CD4-positive, alpha-beta T cell (primary cell): Measurements from ENCODE around the gene PNPO. TPM values are rescaled to one million over a fixed set of nuclear protein-coding genes. Genes with fewer than 3 reads are reported as not detected.

ENCODE experiments used
- ATAC-seq: fragments of 200-7000 bp; cut with Tn5 transposase; one replicate; pipeline ENCODE4 v1.10.0; 2022; ENCODE audit warnings: mild to moderate bottlenecking; ENCODE audit not compliant: poor library complexity
- CTCF ChIA-PET: fragments of 350-600 bp; sonication (Branson Sonifier 250); formaldehyde crosslinking; loops from one replicate; lab custom pipeline; 2021; ENCODE audit warnings: antibody characterized with exemption, inconsistent platforms; lab: Charles Lee
- POLR2A ChIA-PET: fragments of 350-600 bp; sonication (Branson Sonifier 250); formaldehyde crosslinking; loops from one replicate; lab custom pipeline; 2021; ENCODE audit warnings: antibody characterized with exemption, inconsistent platforms; lab: Charles Lee
- DNase-seq, 14 experiments: peaks; one replicate each; pipeline ENCODE4 v3.0.0-alpha.2; 2013 to 2020; ENCODE audit warnings: mixed read lengths in 2 of 14
- H3K27ac ChIP-seq, 2 donors: one replicate each; pipeline versions ENCODE4 v1.5.1 to v1.7.0; 2013; ENCODE audit warnings: low read length in 2 of 2, low read depth in 1 of 2, mild to moderate bottlenecking in 1 of 2
- H3K27me3 ChIP-seq, 2 experiments: 1 replicate in 1 of 2; 2 replicates in 1 of 2; pipeline versions ENCODE4 v1.6.1 to v1.7.0; 2013; ENCODE audit warnings: low read length in 2 of 2, control low read depth in 1 of 2, mild to moderate bottlenecking in 1 of 2, moderate library complexity in 1 of 2; ENCODE audit not compliant: insufficient read depth in 2 of 2, control insufficient read depth in 1 of 2
- H3K36me3 ChIP-seq: one replicate; pipeline ENCODE4 v1.6.1; 2013; ENCODE audit warnings: low read length, control low read depth; ENCODE audit not compliant: insufficient read depth
- H3K4me1 ChIP-seq: one replicate; pipeline ENCODE4 v1.6.1; 2013; ENCODE audit warnings: low read length, control low read depth; ENCODE audit not compliant: insufficient read depth
- H3K4me3 ChIP-seq: one replicate; pipeline ENCODE4 v1.5.1; 2013; ENCODE audit warnings: mild to moderate bottlenecking, low read length, moderate library complexity
- H3K9me3 ChIP-seq, 2 experiments: 1 replicate in 1 of 2; 2 replicates in 1 of 2; pipeline versions ENCODE4 v1.6.1 to v1.7.0; 2013; ENCODE audit warnings: low read length in 2 of 2, mild to moderate bottlenecking in 2 of 2, control low read depth in 1 of 2, moderate library complexity in 1 of 2; ENCODE audit not compliant: control insufficient read depth in 1 of 2, insufficient read depth in 1 of 2
- H3K27ac Mint-ChIP-seq: one replicate; pipeline ENCODE4 v1.8.0; 2020; ENCODE audit warnings: mixed read lengths
- H3K27me3 Mint-ChIP-seq: one replicate; pipeline ENCODE4 v1.8.0; 2021; ENCODE audit warnings: mixed read lengths
- H3K36me3 Mint-ChIP-seq: one replicate; pipeline ENCODE4 v1.8.0; 2021; ENCODE audit warnings: low read depth, mixed read lengths
- H3K4me1 Mint-ChIP-seq: one replicate; pipeline ENCODE4 v1.8.0; 2021; ENCODE audit warnings: low read depth, mixed read lengths
- H3K4me3 Mint-ChIP-seq: one replicate; pipeline ENCODE4 v1.8.0; 2020; ENCODE audit warnings: mild to moderate bottlenecking, mixed read lengths
- H3K9me3 Mint-ChIP-seq: one replicate; pipeline ENCODE4 v1.8.0; 2020; ENCODE audit warnings: mixed read lengths
- intact Hi-C, 2 experiments: fragments of 100-400 bp; cut with DNase I in 1 of 2; cut with micrococcal nuclease in 1 of 2; formaldehyde crosslinking; loops; one replicate each; pipeline versions ENCODE4 v1.15.1 to v1.9.0; 2023 to 2025; cut with DNase I, micrococcal nuclease
- total RNA-seq, 174 experiments: library from RNA in 2 of 174; stranded (reverse) in 2 of 174; gene quantifications; one replicate each; pipeline ENCODE4 v1.2.3 and lab custom pipeline; 2021 to 2026
- TF ChIP-seq, protein P1 (sequence below): fragments of 200-600 bp; IDR thresholded peaks from one replicate; pipeline ENCODE4 v1.8.0; 2022; ENCODE audit warnings: antibody characterized with exemption, mild to moderate bottlenecking

PNPO gene
- total RNA-seq, 2 experiments from 2014 or later: 2.2 to 2.4 TPM

DNA sequence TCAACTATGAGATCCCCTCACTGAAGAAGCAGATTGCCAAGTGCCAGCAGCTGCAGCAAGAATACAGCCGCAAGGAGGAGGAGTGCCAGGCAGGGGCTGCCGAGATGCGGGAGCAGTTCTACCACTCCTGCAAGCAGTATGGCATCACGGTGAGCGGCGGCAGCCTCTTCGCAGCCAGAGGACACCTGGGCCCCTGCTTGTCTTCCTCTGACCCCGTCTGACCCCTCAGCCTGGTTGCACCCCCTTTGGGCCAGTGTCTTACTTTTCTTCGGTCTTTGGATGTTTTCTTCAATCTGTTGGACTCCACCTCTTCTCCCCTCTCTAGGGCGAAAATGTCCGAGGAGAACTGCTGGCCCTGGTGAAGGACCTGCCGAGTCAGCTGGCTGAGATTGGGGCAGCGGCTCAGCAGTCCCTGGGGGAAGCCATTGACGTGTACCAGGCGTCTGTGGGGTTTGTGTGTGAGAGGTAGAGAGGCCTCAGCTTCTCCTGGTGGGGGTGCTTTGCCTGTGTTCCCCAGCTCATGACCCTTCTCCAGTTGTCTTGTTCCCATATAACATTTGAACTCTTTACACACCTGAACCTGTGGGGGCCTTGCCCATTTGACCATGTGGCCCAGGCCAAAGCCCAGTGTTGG lies 33.9 kb downstream of the PNPO start:
- ATAC-seq (no peak), DNase-seq (no peak)
- TF ChIP-seq, protein P1, sequence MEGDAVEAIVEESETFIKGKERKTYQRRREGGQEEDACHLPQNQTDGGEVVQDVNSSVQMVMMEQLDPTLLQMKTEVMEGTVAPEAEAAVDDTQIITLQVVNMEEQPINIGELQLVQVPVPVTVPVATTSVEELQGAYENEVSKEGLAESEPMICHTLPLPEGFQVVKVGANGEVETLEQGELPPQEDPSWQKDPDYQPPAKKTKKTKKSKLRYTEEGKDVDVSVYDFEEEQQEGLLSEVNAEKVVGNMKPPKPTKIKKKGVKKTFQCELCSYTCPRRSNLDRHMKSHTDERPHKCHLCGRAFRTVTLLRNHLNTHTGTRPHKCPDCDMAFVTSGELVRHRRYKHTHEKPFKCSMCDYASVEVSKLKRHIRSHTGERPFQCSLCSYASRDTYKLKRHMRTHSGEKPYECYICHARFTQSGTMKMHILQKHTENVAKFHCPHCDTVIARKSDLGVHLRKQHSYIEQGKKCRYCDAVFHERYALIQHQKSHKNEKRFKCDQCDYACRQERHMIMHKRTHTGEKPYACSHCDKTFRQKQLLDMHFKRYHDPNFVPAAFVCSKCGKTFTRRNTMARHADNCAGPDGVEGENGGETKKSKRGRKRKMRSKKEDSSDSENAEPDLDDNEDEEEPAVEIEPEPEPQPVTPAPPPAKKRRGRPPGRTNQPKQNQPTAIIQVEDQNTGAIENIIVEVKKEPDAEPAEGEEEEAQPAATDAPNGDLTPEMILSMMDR: no peak
- no peaks in the 10 kb centered on the region for H3K27me3 ChIP-seq
- H3K4me3 ChIP-seq: no peak overlapping the region
- peaks cover 19% of the 10 kb centered on the region for H3K4me1 Mint-ChIP-seq
- H3K36me3 ChIP-seq: peaks cover 59% of the 10 kb centered on the region
- H3K9me3 Mint-ChIP-seq: no peaks in the 10 kb centered on the region
- H3K4me1 ChIP-seq: peaks cover 18% of the 10 kb centered on the region
- intact Hi-C loops: no loop called here
- H3K27me3 Mint-ChIP-seq: no peaks in the 10 kb centered on the region
- no peak overlapping the region for H3K4me3 Mint-ChIP-seq
- H3K9me3 ChIP-seq: no peaks in the 10 kb centered on the region
- POLR2A ChIA-PET: no interaction called here
- no peak overlapping the region for H3K27ac ChIP-seq
- H3K27ac Mint-ChIP-seq: no peak overlapping the region
- peaks cover 72% of the 10 kb centered on the region for H3K36me3 Mint-ChIP-seq
- CTCF ChIA-PET: interaction anchor here (1.1 kb wide), 1 partner anchor 134 kb away, joined by 3 read pairs; the partner anchor contains the start of gene SCRN2

DNA sequence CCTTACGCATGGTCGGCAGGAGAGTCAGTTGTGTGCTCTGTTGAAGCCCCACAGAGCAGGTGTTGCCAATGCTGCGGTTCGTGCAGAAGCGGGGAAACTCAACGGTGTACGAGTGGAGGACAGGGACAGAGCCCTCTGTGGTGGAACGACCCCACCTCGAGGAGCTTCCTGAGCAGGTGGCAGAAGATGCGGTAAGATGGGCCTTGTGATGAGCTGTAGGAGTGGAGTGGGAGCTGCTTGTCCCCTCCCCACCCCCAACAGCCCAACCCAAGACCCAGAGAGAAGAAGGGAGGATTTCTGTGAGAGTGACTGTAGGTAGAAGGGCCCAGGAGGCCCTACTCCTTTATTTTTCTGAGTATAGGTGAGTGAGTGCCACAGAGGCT lies 34.4 kb downstream of the PNPO start:
- TF ChIP-seq, protein P1: no peak
- no peak overlapping the region for H3K27ac Mint-ChIP-seq
- peaks cover 14% of the 10 kb centered on the region for H3K4me1 Mint-ChIP-seq
- Histone ChIP-seq H3K27me3 (no peaks in the 10 kb centered on the region), H3K9me3 (no peaks in the 10 kb centered on the region), H3K4me3 (no peak overlapping the region), H3K4me1 (peaks cover 15% of the 10 kb centered on the region), H3K27ac (no peak overlapping the region), H3K36me3 (peaks cover 63% of the 10 kb centered on the region)
- H3K9me3 Mint-ChIP-seq: no peaks in the 10 kb centered on the region
- ATAC-seq (no peak), DNase-seq (no peak)
- no peak overlapping the region for H3K4me3 Mint-ChIP-seq
- intact Hi-C loops: no loop called here
- ChIA-PET POLR2A (no interaction called here), CTCF (interaction anchor here (1.0 to 1.1 kb wide), 2 partner anchors 26 to 135 kb away, joined by 3 read pairs; partner anchors contain the start of gene SCRN2)
- peaks cover 76% of the 10 kb centered on the region for H3K36me3 Mint-ChIP-seq
- no peaks in the 10 kb centered on the region for H3K27me3 Mint-ChIP-seq

DNA sequence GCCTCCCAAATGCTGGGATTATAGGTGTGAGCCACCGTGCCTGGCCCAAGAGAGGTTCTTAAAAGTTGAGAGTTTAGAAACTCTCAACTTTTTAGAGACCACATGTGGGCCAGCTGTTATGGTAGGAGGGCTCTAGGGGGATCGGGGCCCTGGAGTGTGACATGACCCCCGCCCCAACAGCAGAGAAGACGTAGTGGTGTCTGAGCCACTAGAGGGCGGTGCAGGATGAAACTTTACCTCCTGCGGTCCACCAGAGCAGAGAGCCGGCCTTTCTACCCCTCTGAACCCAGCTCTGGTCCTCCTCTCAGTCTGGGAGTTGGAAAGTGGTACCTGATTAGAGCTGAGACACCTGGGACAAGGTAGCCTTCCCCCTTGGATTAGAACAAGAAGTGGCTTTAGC lies 37.0 kb downstream of the PNPO start:
- Histone ChIP-seq H3K27ac (no peak overlapping the region), H3K36me3 (peaks cover 85% of the 10 kb centered on the region), H3K27me3 (no peaks in the 10 kb centered on the region), H3K4me3 (no peak overlapping the region), H3K4me1 (peaks cover 19% of the 10 kb centered on the region), H3K9me3 (no peaks in the 10 kb centered on the region)
- Mint-ChIP-seq H3K36me3 (peaks cover 88% of the 10 kb centered on the region), H3K4me1 (no peaks in the 10 kb centered on the region), H3K9me3 (no peaks in the 10 kb centered on the region), H3K27ac (no peak overlapping the region), H3K4me3 (no peak overlapping the region), H3K27me3 (no peaks in the 10 kb centered on the region)
- intact Hi-C loops: no loop called here
- ATAC-seq (peak; percentile 70), DNase-seq (peak; percentile 18 to 72 (median 36))
- ChIA-PET CTCF (interaction anchor here (1.1 to 1.2 kb wide), 3 partner anchors 31 to 43 kb away, joined by 3 to 7 read pairs (median 5); no protein-coding TSS in a partner anchor), POLR2A (no interaction called here)
- TF ChIP-seq, protein P1: peak; percentile 69
